HG03521 (cell line): Measurements from ENCODE around the gene ASTN2.

Experiments used
- ATAC-seq: cut with Tn5 transposase; IDR thresholded peaks from one replicate; pipeline ENCODE4 v1.9.1; 2021; ENCODE audit warnings: mild to moderate bottlenecking, moderate library complexity; ENCODE audit not compliant: unreplicated experiment

Gene ASTN2

GRCh38 chr9:117304549-117304948 lies 110.3 kb downstream of the ASTN2 start:
- no peak for ATAC-seq

- ATAC-seq, result no peak
Measured at GRCh38 chr9:117303643-117304230, 111.1 kb downstream of the ASTN2 start.

GRCh38 chr9:117302487-117302886 lies 112.4 kb downstream of the ASTN2 start:
- ATAC-seq, result no peak

- ATAC-seq, result no peak
Measured at GRCh38 chr9:117300371-117301110, 114.3 kb downstream of the ASTN2 start.

- ATAC-seq, result no peak
Measured at GRCh38 chr9:117296453-117296852, 118.4 kb downstream of the ASTN2 start.

GRCh38 chr9:117293206-117294114 lies 121.4 kb downstream of the ASTN2 start:
- no peak for ATAC-seq

GRCh38 chr9:117290856-117291622 lies 123.8 kb downstream of the ASTN2 start:
- no peak for ATAC-seq

GRCh38 chr9:117290306-117290840 lies 124.5 kb downstream of the ASTN2 start:
- ATAC-seq, result no peak

- ATAC-seq, result no peak
Measured at GRCh38 chr9:117286245-117286644, 128.6 kb downstream of the ASTN2 start.

GRCh38 chr9:117284414-117284813 lies 130.4 kb downstream of the ASTN2 start:
- no peak for ATAC-seq

GRCh38 chr9:117282541-117282940 lies 132.3 kb downstream of the ASTN2 start:
- ATAC-seq, result no peak

- no peak for ATAC-seq
Measured at GRCh38 chr9:117278471-117279035, 136.3 kb downstream of the ASTN2 start.

GRCh38 chr9:117278020-117278419 lies 136.8 kb downstream of the ASTN2 start:
- no peak for ATAC-seq

GRCh38 chr9:117276444-117276843 lies 138.4 kb downstream of the ASTN2 start:
- ATAC-seq, result no peak

GRCh38 chr9:117273612-117274011 lies 141.2 kb downstream of the ASTN2 start:
- no peak for ATAC-seq

- no peak for ATAC-seq
Measured at GRCh38 chr9:117268847-117269446, 145.9 kb downstream of the ASTN2 start.

- no peak for ATAC-seq
Measured at GRCh38 chr9:117266855-117267497, 147.9 kb downstream of the ASTN2 start.

GRCh38 chr9:117265253-117265652 lies 149.6 kb downstream of the ASTN2 start:
- no peak for ATAC-seq

GRCh38 chr9:117258184-117258866 lies 156.5 kb downstream of the ASTN2 start:
- no peak for ATAC-seq
